ENCODE measurements around the gene SBF2.
A peak's percentile ranks its signal among the peaks of the same experiment; 100 is the strongest.

The SBF2 gene

GRCh38 chr11:9977554-9977953, 316.5 kb downstream of the SBF2 start:
- no peak overlapping the region for H3K27ac ChIP-seq
- POLR2A ChIA-PET (ENCODE audit: low non-redundant PET): no interaction called here
- DNase-seq (ENCODE audit: low spot score): no peak
- TF ChIP-seq CTCF (conservative IDR thresholded peaks at IDR 0.05; ENCODE audit: low read depth): no peak
- CTCF ChIA-PET: no interaction called here

GRCh38 chr11:9974375-9974774, 319.6 kb downstream of the SBF2 start:
- ChIA-PET POLR2A (ENCODE audit: low non-redundant PET) (no interaction called here), CTCF (interaction anchor here (0.6 kb wide), 1 partner anchor 241 kb away, joined by 4 read pairs; no protein-coding TSS in a partner anchor)
- no peak for DNase-seq (ENCODE audit: low spot score)
- TF ChIP-seq CTCF (conservative IDR thresholded peaks at IDR 0.05; ENCODE audit: low read depth): no peak
- H3K27ac ChIP-seq: no peak overlapping the region

GRCh38 chr11:9973921-9974320, 320.1 kb downstream of the SBF2 start:
- CTCF ChIA-PET: interaction anchor here (1.1 to 1.5 kb wide), 2 partner anchors 16 to 216 kb away, joined by 3 to 9 read pairs; no protein-coding TSS in a partner anchor
- no peak for DNase-seq (ENCODE audit: low spot score)
- TF ChIP-seq CTCF (conservative IDR thresholded peaks at IDR 0.05; ENCODE audit: low read depth): no peak

GRCh38 chr11:9972989-9973388, 321.0 kb downstream of the SBF2 start:
- peak; percentile 49 for DNase-seq (ENCODE audit: low spot score)
- H3K27ac ChIP-seq: no peak overlapping the region
- ChIA-PET CTCF (interaction anchor here (0.6 to 1.5 kb wide), 19 partner anchors 9 to 688 kb away, joined by 3 to 9 read pairs (median 3); no protein-coding TSS in a partner anchor), POLR2A (ENCODE audit: low non-redundant PET) (no interaction called here)
- peak; percentile 81 for TF ChIP-seq CTCF (conservative IDR thresholded peaks at IDR 0.05; ENCODE audit: low read depth)

More at GRCh38 chr11:9973921-9974320, 320.1 kb downstream of the SBF2 start:
- POLR2A ChIA-PET (ENCODE audit: low non-redundant PET): no interaction called here
- H3K27ac ChIP-seq: no peak overlapping the region

- POLR2A ChIA-PET (ENCODE audit: low non-redundant PET): no interaction called here
- DNase-seq (ENCODE audit: low spot score): no peak
- no peak overlapping the region for H3K27ac ChIP-seq
- TF ChIP-seq CTCF (conservative IDR thresholded peaks at IDR 0.05; ENCODE audit: low read depth): no peak
- CTCF ChIA-PET: interaction anchor here (0.6 to 1.2 kb wide), 3 partner anchors 11 to 1708 kb away, joined by 3 to 5 read pairs (median 3); no protein-coding TSS in a partner anchor
These were observed 322.1 kb downstream of the SBF2 start for GRCh38 chr11:9971894-9972293.

GRCh38 chr11:9969068-9969467, 325.0 kb downstream of the SBF2 start:
- CTCF ChIA-PET: interaction anchor here (0.7 to 0.8 kb wide), 2 partner anchors 166 to 211 kb away, joined by 3 read pairs; no protein-coding TSS in a partner anchor
- no peak for DNase-seq (ENCODE audit: low spot score)
- no peak for TF ChIP-seq CTCF (conservative IDR thresholded peaks at IDR 0.05; ENCODE audit: low read depth)
- POLR2A ChIA-PET (ENCODE audit: low non-redundant PET): no interaction called here
- H3K27ac ChIP-seq: no peak overlapping the region
